IMR-90 (cell line): ENCODE measurements around the gene SKIC8.
"Not testable (repeated sequence)": the region's sequence is repeated elsewhere in the genome, so short reads cannot be mapped to it uniquely, and the experiment has no call there.

Experiments used
- BHLHE40 ChIP-seq: fragments of 150-350 bp; IDR thresholded peaks from 2 replicates; pipeline ENCODE4 v1.6.1; 2016; ENCODE audit warnings: mild to moderate bottlenecking, low read depth, low read length
- RCOR1 ChIP-seq: IDR thresholded peaks from 2 replicates; pipeline ENCODE4 v1.6.1; 2012; ENCODE audit warnings: mild to moderate bottlenecking, low read length, improper control_type of control experiment; ENCODE audit not compliant: insufficient replicate concordance
- RFX5 ChIP-seq: IDR thresholded peaks from 2 replicates; pipeline ENCODE4 v1.8.0; 2012; ENCODE audit warnings: low read depth, mild to moderate bottlenecking, low read length, moderate library complexity
- TF ChIP-seq, protein P1 (sequence below): conservative IDR thresholded peaks from 2 replicates; pipeline ENCODE4 v1.5.1; 2012; ENCODE audit warnings: mild to moderate bottlenecking, low read depth, low read length, improper control_type of control experiment
- TF ChIP-seq, protein P2 (sequence below): fragments of 150-350 bp; IDR thresholded peaks from 2 replicates; pipeline ENCODE4 v1.6.1; 2017; ENCODE audit warnings: mild to moderate bottlenecking, antibody characterized with exemption, low read length, low read depth

DNA sequence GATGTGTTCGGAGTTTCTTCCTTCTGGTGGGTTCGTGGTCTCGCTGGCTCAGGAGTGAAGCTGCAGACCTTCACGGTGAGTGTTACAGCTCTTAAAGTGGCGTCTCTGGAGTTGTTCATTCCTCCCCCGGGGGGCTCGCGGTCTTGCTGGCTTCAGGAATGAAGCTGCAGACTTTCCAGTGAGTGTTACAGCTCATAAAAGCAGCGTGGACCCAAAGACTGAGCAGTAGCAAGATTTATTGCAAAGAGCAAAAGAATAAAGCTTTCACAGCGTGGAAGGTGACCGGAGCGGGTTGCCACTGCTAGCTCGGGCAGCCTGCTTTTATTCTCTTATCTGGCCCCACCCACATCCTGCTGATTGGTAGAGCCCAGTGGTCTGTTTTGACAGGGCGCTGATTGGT lies 54.0 kb downstream of the SKIC8 start:
- TF ChIP-seq, protein P1, sequence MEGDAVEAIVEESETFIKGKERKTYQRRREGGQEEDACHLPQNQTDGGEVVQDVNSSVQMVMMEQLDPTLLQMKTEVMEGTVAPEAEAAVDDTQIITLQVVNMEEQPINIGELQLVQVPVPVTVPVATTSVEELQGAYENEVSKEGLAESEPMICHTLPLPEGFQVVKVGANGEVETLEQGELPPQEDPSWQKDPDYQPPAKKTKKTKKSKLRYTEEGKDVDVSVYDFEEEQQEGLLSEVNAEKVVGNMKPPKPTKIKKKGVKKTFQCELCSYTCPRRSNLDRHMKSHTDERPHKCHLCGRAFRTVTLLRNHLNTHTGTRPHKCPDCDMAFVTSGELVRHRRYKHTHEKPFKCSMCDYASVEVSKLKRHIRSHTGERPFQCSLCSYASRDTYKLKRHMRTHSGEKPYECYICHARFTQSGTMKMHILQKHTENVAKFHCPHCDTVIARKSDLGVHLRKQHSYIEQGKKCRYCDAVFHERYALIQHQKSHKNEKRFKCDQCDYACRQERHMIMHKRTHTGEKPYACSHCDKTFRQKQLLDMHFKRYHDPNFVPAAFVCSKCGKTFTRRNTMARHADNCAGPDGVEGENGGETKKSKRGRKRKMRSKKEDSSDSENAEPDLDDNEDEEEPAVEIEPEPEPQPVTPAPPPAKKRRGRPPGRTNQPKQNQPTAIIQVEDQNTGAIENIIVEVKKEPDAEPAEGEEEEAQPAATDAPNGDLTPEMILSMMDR = not testable (repeated sequence)
- not testable (repeated sequence) for TF ChIP-seq RCOR1, RFX5, BHLHE40
- TF ChIP-seq, protein P2, sequence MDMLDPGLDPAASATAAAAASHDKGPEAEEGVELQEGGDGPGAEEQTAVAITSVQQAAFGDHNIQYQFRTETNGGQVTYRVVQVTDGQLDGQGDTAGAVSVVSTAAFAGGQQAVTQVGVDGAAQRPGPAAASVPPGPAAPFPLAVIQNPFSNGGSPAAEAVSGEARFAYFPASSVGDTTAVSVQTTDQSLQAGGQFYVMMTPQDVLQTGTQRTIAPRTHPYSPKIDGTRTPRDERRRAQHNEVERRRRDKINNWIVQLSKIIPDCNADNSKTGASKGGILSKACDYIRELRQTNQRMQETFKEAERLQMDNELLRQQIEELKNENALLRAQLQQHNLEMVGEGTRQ = not testable (repeated sequence)
